ENCODE results near the gene CDH23. TPM values are rescaled to one million over a fixed set of nuclear protein-coding genes. Genes with fewer than 3 reads are reported as not detected.

CDH23 gene
- total RNA-seq, 1 donor: 0.36 TPM

- no peaks in the 10 kb centered on the region for H3K79me2 ChIP-seq (ENCODE audit: insufficient read depth, low read length)
- H4K20me1 ChIP-seq (ENCODE audit: insufficient read depth, low read length): no peaks in the 10 kb centered on the region
- H2AFZ ChIP-seq (ENCODE audit: low read length): no peak overlapping the region
- H3K4me1 ChIP-seq (ENCODE audit: insufficient read depth, low read length): no peaks in the 10 kb centered on the region
- no peak overlapping the region for H3K4me3 ChIP-seq (ENCODE audit: insufficient read depth, low read length)
- no peak for TF ChIP-seq CTCF (IDR thresholded peaks at IDR 0.05; ENCODE audit: extremely low read depth, low read depth, low read length)
- peaks cover 27% of the 10 kb centered on the region for H3K27me3 ChIP-seq (ENCODE audit: insufficient read depth, low read length)
- no peaks in the 10 kb centered on the region for H3K9me3 ChIP-seq (ENCODE audit: low read depth, low read length)
- no peak overlapping the region for H3K27ac ChIP-seq (ENCODE audit: low read depth, low read length)
- H3K4me2 ChIP-seq (ENCODE audit: insufficient read depth, low read length): no peak overlapping the region
- H3K36me3 ChIP-seq (ENCODE audit: insufficient read depth, low read length): no peaks in the 10 kb centered on the region
- DNase-seq (ENCODE audit: insufficient read length, low spot score, missing footprints): no peak
Observed at GRCh38 chr10:71543608-71544170, 147.0 kb downstream of the CDH23 start.

GRCh38 chr10:71545001-71545400 is 148.3 kb downstream of the CDH23 start:
- H3K9me3 ChIP-seq (ENCODE audit: low read depth, low read length): no peaks in the 10 kb centered on the region
- H3K4me2 ChIP-seq (ENCODE audit: insufficient read depth, low read length): no peak overlapping the region
- H4K20me1 ChIP-seq (ENCODE audit: insufficient read depth, low read length): no peaks in the 10 kb centered on the region
- H3K4me1 ChIP-seq (ENCODE audit: insufficient read depth, low read length): no peaks in the 10 kb centered on the region
- peaks cover 27% of the 10 kb centered on the region for H3K27me3 ChIP-seq (ENCODE audit: insufficient read depth, low read length)
- H3K79me2 ChIP-seq (ENCODE audit: insufficient read depth, low read length): no peaks in the 10 kb centered on the region
- DNase-seq (ENCODE audit: insufficient read length, low spot score, missing footprints): no peak
- no peak overlapping the region for H2AFZ ChIP-seq (ENCODE audit: low read length)
- H3K4me3 ChIP-seq (ENCODE audit: insufficient read depth, low read length): no peak overlapping the region
- no peak for TF ChIP-seq CTCF (IDR thresholded peaks at IDR 0.05; ENCODE audit: extremely low read depth, low read depth, low read length)
- no peak overlapping the region for H3K27ac ChIP-seq (ENCODE audit: low read depth, low read length)
- no peaks in the 10 kb centered on the region for H3K36me3 ChIP-seq (ENCODE audit: insufficient read depth, low read length)

- no peaks in the 10 kb centered on the region for H3K36me3 ChIP-seq (ENCODE audit: insufficient read depth, low read length)
- peaks cover 23% of the 10 kb centered on the region for H3K27me3 ChIP-seq (ENCODE audit: insufficient read depth, low read length)
- no peak overlapping the region for H2AFZ ChIP-seq (ENCODE audit: low read length)
- H4K20me1 ChIP-seq (ENCODE audit: insufficient read depth, low read length): no peaks in the 10 kb centered on the region
- no peak for DNase-seq (ENCODE audit: insufficient read length, low spot score, missing footprints)
- no peak for TF ChIP-seq CTCF (IDR thresholded peaks at IDR 0.05; ENCODE audit: extremely low read depth, low read depth, low read length)
- H3K79me2 ChIP-seq (ENCODE audit: insufficient read depth, low read length): no peaks in the 10 kb centered on the region
- H3K4me2 ChIP-seq (ENCODE audit: insufficient read depth, low read length): no peak overlapping the region
- H3K27ac ChIP-seq (ENCODE audit: low read depth, low read length): no peak overlapping the region
- no peaks in the 10 kb centered on the region for H3K9me3 ChIP-seq (ENCODE audit: low read depth, low read length)
- H3K4me1 ChIP-seq (ENCODE audit: insufficient read depth, low read length): no peaks in the 10 kb centered on the region
- H3K4me3 ChIP-seq (ENCODE audit: insufficient read depth, low read length): no peak overlapping the region
Observed at GRCh38 chr10:71546220-71546619, 149.5 kb downstream of the CDH23 start.

- Histone ChIP-seq H3K79me2 (ENCODE audit: insufficient read depth, low read length) (no peaks in the 10 kb centered on the region), H3K4me2 (ENCODE audit: insufficient read depth, low read length) (no peak overlapping the region), H3K4me3 (ENCODE audit: insufficient read depth, low read length) (no peak overlapping the region), H2AFZ (ENCODE audit: low read length) (peak overlapping the region; percentile 56), H3K27me3 (ENCODE audit: insufficient read depth, low read length) (peaks cover 21% of the 10 kb centered on the region), H3K27ac (ENCODE audit: low read depth, low read length) (no peak overlapping the region), H4K20me1 (ENCODE audit: insufficient read depth, low read length) (no peaks in the 10 kb centered on the region), H3K9me3 (ENCODE audit: low read depth, low read length) (no peaks in the 10 kb centered on the region), H3K4me1 (ENCODE audit: insufficient read depth, low read length) (no peaks in the 10 kb centered on the region), H3K36me3 (ENCODE audit: insufficient read depth, low read length) (no peaks in the 10 kb centered on the region)
- TF ChIP-seq CTCF (IDR thresholded peaks at IDR 0.05; ENCODE audit: extremely low read depth, low read depth, low read length): no peak
- no peak for DNase-seq (ENCODE audit: insufficient read length, low spot score, missing footprints)
Observed at GRCh38 chr10:71547312-71547711, 150.6 kb downstream of the CDH23 start.
